Breast epithelium (tissue), 3 donors: ENCODE data around the gene ABCC11.

ENCODE experiments used
- POLR2A ChIP-seq: fragments of 450-650 bp; IDR thresholded peaks from one replicate; pipeline ENCODE4 v1.6.1; 2016; ENCODE audit warnings: antibody characterized with exemption, mild to moderate bottlenecking, moderate library complexity
- POLR2AphosphoS5 ChIP-seq, 3 donors: sonication (generic); formaldehyde crosslinking; IDR thresholded peaks; one replicate each; pipeline ENCODE4 v1.6.1; 2017; ENCODE audit warnings: antibody characterized with exemption in 3 of 3
- TF ChIP-seq, protein P1 (sequence below), 3 donors: fragments of 450-650 bp; IDR thresholded peaks; one replicate each; pipeline ENCODE4 v1.5.1; 2016 to 2017; ENCODE audit warnings: antibody characterized with exemption in 3 of 3, mild to moderate bottlenecking in 3 of 3, moderate library complexity in 3 of 3

DNA sequence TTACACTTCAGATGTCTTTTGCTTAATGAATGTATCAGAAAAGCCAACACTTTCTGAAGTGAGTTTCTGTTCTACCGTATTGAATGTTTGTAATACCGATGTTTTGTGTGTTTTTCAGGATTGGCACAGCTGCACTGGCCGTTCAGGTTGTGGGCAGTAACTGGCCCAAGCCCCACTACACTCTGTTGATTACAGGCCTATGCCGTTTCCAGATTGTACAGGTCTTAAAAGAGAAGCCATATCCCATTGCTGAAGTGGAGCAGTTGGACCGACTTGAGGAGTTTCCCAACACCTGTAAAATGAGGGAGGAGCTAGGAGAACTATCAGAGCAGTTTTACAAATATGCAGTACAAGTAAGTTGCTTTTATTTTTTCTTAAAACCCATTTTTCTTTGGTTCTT is 4.7 kb upstream of the ABCC11 start:
- TF ChIP-seq, protein P1, sequence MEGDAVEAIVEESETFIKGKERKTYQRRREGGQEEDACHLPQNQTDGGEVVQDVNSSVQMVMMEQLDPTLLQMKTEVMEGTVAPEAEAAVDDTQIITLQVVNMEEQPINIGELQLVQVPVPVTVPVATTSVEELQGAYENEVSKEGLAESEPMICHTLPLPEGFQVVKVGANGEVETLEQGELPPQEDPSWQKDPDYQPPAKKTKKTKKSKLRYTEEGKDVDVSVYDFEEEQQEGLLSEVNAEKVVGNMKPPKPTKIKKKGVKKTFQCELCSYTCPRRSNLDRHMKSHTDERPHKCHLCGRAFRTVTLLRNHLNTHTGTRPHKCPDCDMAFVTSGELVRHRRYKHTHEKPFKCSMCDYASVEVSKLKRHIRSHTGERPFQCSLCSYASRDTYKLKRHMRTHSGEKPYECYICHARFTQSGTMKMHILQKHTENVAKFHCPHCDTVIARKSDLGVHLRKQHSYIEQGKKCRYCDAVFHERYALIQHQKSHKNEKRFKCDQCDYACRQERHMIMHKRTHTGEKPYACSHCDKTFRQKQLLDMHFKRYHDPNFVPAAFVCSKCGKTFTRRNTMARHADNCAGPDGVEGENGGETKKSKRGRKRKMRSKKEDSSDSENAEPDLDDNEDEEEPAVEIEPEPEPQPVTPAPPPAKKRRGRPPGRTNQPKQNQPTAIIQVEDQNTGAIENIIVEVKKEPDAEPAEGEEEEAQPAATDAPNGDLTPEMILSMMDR (IDR thresholded peaks at IDR 0.05), result no peak
- TF ChIP-seq POLR2A (no peak), POLR2AphosphoS5 (IDR thresholded peaks at IDR 0.05) (no peak)
